ENCODE results near the gene AOPEP. TPM values are rescaled to one million over a fixed set of nuclear protein-coding genes. Genes with fewer than 3 reads are reported as not detected.
A peak's percentile ranks its signal among the peaks of the same experiment; 100 is the strongest.

The AOPEP gene
- total and polyA plus RNA-seq, 2 of the 13 experiments (the other 11 are each of a cell fraction or from before 2014, with no cell fraction given) = 22.2 to 41.6 TPM

DNA sequence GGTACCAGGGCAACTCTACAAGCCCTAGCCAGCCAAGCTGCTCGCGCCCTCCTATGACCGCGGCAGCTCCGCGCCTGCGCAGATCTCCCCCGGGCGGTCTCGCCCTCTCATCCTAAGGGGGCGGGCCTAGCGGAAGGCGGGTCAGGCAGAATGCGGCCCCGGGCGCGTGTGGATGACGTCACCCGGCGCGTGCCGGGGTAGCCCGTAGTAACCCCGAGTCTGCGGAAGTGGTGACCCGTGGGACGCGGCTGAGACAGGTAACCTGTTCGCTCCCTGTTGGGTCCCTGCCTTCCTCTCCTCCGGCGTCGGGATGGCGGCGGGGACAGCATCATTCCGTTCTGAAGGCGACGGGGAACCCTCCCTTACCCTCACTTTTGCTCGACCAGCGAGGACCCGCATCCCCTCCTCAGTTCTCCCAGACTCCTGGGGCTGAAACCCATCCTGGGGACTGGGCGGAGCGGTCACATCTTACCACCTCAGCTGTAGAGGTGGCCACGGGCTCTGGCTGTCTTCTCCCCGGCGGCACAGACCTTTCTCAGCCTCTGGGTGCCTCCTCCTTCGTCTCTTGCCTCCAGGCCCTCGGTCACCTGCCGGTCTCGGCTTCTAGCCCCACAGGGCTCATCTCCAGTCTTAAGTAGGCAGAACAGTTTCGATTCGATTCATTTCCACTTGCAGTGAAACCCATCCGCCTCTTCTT lies at the start of gene AOPEP (continued):
- TF ChIP-seq, protein P1, sequence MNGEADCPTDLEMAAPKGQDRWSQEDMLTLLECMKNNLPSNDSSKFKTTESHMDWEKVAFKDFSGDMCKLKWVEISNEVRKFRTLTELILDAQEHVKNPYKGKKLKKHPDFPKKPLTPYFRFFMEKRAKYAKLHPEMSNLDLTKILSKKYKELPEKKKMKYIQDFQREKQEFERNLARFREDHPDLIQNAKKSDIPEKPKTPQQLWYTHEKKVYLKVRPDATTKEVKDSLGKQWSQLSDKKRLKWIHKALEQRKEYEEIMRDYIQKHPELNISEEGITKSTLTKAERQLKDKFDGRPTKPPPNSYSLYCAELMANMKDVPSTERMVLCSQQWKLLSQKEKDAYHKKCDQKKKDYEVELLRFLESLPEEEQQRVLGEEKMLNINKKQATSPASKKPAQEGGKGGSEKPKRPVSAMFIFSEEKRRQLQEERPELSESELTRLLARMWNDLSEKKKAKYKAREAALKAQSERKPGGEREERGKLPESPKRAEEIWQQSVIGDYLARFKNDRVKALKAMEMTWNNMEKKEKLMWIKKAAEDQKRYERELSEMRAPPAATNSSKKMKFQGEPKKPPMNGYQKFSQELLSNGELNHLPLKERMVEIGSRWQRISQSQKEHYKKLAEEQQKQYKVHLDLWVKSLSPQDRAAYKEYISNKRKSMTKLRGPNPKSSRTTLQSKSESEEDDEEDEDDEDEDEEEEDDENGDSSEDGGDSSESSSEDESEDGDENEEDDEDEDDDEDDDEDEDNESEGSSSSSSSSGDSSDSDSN (CRISPR knock-in tag; IDR thresholded peaks at IDR 0.05) = peak; percentile 57; the same call in 1 of the 2 replicates
- peak; percentile 66; the same call in 1 of the 2 replicates for TF ChIP-seq ZNF564 (CRISPR knock-in tag; IDR thresholded peaks at IDR 0.05)
- TF ChIP-seq, protein P2, sequence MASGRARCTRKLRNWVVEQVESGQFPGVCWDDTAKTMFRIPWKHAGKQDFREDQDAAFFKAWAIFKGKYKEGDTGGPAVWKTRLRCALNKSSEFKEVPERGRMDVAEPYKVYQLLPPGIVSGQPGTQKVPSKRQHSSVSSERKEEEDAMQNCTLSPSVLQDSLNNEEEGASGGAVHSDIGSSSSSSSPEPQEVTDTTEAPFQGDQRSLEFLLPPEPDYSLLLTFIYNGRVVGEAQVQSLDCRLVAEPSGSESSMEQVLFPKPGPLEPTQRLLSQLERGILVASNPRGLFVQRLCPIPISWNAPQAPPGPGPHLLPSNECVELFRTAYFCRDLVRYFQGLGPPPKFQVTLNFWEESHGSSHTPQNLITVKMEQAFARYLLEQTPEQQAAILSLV (CRISPR knock-in tag; IDR thresholded peaks at IDR 0.05; ENCODE audit: borderline replicate concordance) = peak; percentile 67; the same call in 1 of the 2 replicates
- TF ChIP-seq FOXA3 (CRISPR knock-in tag; IDR thresholded peaks at IDR 0.05) = peak; percentile 59
- TF ChIP-seq, protein P3, sequence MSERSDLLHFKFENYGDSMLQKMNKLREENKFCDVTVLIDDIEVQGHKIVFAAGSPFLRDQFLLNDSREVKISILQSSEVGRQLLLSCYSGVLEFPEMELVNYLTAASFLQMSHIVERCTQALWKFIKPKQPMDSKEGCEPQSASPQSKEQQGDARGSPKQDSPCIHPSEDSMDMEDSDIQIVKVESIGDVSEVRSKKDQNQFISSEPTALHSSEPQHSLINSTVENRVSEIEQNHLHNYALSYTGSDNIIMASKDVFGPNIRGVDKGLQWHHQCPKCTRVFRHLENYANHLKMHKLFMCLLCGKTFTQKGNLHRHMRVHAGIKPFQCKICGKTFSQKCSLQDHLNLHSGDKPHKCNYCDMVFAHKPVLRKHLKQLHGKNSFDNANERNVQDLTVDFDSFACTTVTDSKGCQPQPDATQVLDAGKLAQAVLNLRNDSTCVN (CRISPR knock-in tag; IDR thresholded peaks at IDR 0.05; ENCODE audit: borderline replicate concordance) = no peak; the same call in 1 of the 2 replicates
- TF ChIP-seq PPARG (CRISPR knock-in tag; conservative IDR thresholded peaks at IDR 0.05) = no peak
- peak; percentile 50; the same call in 1 of the 2 replicates for TF ChIP-seq ZNF772 (CRISPR knock-in tag; IDR thresholded peaks at IDR 0.05)
- TF ChIP-seq HNRNPLL (IDR thresholded peaks at IDR 0.05; ENCODE audit: low read depth, low read length, poor library complexity, severe bottlenecking) = peak; percentile 88
- TF ChIP-seq ZNF235 (CRISPR knock-in tag; IDR thresholded peaks at IDR 0.05; ENCODE audit: borderline replicate concordance) = peak; percentile 76
- TF ChIP-seq, protein P4, sequence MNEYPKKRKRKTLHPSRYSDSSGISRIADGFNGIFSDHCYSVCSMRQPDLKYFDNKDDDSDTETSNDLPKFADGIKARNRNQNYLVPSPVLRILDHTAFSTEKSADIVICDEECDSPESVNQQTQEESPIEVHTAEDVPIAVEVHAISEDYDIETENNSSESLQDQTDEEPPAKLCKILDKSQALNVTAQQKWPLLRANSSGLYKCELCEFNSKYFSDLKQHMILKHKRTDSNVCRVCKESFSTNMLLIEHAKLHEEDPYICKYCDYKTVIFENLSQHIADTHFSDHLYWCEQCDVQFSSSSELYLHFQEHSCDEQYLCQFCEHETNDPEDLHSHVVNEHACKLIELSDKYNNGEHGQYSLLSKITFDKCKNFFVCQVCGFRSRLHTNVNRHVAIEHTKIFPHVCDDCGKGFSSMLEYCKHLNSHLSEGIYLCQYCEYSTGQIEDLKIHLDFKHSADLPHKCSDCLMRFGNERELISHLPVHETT (CRISPR knock-in tag; conservative IDR thresholded peaks at IDR 0.05) = no peak
- no peak for TF ChIP-seq PCBP2 (optimal IDR thresholded peaks at IDR 0.05; ENCODE audit: low read depth, low read length, poor library complexity, severe bottlenecking)
- TF ChIP-seq SOX6 (IDR thresholded peaks at IDR 0.05) = no peak
- peak; percentile 80 for TF ChIP-seq SOX6 (CRISPR knock-in tag; IDR thresholded peaks at IDR 0.05)
- peak; percentile 69 for TF ChIP-seq NFYB (CRISPR knock-in tag; IDR thresholded peaks at IDR 0.05)
- peak; percentile 54; the same call in 1 of the 2 replicates for TF ChIP-seq ZNF652 (CRISPR knock-in tag; IDR thresholded peaks at IDR 0.05; ENCODE audit: borderline replicate concordance, low read depth)
- TF ChIP-seq, protein P5, sequence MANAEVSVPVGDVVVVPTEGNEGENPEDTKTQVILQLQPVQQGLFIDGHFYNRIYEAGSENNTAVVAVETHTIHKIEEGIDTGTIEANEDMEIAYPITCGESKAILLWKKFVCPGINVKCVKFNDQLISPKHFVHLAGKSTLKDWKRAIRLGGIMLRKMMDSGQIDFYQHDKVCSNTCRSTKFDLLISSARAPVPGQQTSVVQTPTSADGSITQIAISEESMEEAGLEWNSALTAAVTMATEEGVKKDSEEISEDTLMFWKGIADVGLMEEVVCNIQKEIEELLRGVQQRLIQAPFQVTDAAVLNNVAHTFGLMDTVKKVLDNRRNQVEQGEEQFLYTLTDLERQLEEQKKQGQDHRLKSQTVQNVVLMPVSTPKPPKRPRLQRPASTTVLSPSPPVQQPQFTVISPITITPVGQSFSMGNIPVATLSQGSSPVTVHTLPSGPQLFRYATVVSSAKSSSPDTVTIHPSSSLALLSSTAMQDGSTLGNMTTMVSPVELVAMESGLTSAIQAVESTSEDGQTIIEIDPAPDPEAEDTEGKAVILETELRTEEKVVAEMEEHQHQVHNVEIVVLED (CRISPR knock-in tag; IDR thresholded peaks at IDR 0.05; ENCODE audit: borderline replicate concordance) = peak; percentile 82; the same call in 1 of the 2 replicates
- no peak for TF ChIP-seq CBX2 (IDR thresholded peaks at IDR 0.05; ENCODE audit: low read depth, low read length)
- TF ChIP-seq CBX2 (CRISPR knock-in tag; IDR thresholded peaks at IDR 0.05; ENCODE audit: low read depth) = no peak
- peak; percentile 88 for TF ChIP-seq ZNF317 (CRISPR knock-in tag; IDR thresholded peaks at IDR 0.05)
- TF ChIP-seq KMT2A (CRISPR knock-in tag; IDR thresholded peaks at IDR 0.05) = peak; percentile 93
